HG03066 (cell line): Measurements from ENCODE around the gene RACK1.
A peak's percentile ranks its signal among the peaks of the same experiment; 100 is the strongest.

Source experiments
- ATAC-seq: cut with Tn5 transposase; IDR thresholded peaks from one replicate; pipeline ENCODE4 v1.9.1; 2021; ENCODE audit warnings: low read depth; ENCODE audit not compliant: unreplicated experiment

The RACK1 gene

DNA sequence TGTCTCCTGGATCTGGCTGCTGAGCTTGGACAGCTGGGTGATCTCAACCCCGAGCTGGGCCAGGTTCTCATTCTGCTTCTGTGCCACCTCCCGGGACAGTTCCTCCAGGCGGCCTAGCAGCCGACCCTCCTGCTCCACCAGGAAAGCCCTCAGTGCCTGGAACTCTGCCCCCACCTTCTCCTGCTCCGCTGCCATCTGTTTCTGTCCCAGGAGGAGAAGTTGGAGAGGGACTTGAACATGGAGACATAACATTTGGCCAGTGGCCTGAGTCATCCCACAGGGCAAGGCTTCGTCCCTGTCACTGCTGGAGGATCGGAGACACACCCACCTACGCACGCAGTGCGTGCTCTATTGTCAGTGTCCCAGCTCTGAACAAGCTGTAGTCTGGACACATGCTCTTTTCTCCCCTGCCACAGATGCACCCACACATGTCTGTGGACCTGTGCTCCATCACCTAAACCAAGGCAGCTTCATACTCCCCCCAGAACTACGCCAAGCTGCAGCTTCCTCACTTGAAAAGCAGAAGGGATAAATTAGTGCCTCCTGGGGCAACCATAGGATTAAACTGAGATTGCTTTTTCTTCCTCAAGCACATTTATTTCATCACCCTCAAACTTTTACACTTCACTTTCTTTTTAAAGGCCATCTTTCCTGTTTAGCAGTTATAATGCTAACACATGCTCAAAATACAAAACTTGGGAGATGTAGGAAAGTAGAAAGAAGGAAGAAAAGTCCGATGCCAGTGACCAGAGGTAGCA, 43.6 kb downstream of the RACK1 start:
- ATAC-seq = no peak

DNA sequence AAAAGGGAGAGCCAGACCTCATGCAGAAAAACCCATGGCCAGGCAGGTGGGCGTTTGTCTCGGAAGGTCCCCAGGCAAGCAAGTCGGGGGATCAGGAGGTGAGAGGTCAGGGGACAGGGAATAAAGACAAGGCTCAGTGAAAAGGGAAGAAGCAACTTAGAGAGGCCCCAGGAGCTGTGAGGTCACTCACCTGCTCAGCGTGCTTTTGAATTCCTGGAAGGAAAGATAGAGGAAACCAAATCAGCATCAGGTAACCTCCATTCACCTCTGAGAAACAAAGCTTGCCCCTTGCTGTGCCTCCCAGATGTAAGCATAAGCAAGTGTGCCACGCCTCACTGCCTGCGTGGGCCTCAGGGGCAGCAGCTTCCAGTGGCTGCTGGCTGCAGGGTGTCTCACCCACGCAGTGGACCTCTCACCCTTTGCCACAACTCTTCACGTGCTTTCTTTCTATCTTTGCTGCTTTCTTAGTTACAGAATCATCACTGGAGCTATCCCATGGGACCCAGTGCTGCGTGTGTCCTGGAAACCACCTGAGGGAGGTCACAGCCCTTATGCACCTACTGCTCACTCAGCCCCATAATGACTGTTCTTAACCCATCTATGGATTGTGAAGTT, 44.7 kb downstream of the RACK1 start:
- ATAC-seq = no peak

DNA sequence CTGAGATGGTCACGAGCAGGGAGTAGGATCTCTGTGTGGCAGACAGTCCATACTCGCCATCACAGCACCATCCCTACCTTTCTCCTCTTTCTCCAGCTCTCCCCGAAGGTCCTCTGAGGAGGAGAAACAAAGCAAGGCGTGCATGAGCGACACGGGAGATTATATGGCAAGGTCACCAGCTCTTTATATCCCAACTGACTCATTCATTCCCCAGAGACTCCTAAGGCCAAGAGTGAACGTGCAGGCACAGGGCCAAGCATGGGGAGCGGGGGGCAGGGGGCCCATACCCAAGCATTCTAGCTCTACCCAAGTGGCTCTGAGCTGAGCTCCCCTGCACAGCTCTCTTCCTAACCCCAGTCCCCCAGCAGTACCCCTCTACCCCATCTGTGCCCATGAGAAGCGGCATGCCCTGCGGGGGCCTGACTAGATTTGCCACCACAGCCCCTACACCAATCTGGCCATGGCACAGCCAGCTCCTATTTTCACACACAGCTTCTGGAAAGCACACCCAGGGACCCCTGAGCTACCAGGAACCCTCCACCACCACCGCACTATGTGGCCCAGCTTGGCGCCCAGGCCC, 45.5 kb downstream of the RACK1 start:
- ATAC-seq = no peak

DNA sequence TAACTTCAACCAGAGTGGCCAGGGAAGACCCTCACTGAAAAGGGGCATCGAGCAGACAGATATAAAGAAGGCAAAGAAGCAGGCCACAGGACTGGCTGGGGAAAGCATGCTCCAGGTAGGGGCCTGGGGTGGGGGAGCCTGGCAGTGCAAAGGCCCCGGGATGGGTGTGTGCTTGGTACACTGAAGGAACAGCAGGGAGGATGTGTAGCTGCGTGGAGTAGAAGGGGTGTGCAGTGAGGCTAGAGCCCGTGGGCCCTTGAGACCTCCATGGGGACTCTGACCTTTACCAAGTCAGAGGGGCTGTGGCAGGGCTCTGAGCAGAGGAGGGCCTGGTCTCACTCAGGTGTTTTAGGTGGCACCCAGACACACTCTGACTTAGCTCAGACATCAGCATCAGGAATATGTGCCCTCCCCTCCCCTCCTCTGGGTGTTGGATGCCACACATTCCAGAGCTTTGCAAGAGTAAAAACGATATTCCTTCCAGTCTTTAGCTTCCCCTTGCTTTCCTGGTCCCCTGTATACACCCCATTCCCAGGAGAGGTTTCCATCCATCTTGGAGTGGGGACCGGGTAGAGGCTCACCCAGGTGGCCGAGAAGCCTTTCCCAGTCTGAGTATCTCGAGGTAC, 46.3 kb downstream of the RACK1 start:
- ATAC-seq = no peak

DNA sequence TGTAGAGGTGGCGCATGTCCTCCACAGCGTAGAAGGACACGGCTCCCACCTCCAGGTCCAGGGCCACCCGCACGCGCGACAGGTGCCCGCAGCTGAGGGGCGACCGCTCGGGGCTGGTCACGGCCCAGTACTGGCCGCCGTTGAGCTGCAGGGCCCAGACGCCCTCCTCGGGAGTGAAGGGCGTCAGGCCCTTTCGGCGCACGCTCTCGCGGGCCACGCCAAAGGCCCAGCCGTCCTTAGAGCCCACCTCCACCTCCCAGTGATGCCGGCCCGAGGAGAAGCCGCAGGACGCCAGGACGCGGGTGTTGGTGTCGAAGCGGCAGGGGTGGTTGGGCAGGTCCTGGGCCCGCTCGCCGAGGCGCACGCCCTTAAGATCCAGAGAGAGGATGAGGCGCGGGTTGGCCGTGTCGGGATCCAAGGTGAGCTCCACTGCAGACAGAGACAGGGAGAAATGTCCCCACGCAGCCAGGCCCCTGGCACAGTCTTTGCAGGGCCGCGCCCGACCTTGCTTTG, 48.4 kb downstream of the RACK1 start:
- ATAC-seq = no peak

DNA sequence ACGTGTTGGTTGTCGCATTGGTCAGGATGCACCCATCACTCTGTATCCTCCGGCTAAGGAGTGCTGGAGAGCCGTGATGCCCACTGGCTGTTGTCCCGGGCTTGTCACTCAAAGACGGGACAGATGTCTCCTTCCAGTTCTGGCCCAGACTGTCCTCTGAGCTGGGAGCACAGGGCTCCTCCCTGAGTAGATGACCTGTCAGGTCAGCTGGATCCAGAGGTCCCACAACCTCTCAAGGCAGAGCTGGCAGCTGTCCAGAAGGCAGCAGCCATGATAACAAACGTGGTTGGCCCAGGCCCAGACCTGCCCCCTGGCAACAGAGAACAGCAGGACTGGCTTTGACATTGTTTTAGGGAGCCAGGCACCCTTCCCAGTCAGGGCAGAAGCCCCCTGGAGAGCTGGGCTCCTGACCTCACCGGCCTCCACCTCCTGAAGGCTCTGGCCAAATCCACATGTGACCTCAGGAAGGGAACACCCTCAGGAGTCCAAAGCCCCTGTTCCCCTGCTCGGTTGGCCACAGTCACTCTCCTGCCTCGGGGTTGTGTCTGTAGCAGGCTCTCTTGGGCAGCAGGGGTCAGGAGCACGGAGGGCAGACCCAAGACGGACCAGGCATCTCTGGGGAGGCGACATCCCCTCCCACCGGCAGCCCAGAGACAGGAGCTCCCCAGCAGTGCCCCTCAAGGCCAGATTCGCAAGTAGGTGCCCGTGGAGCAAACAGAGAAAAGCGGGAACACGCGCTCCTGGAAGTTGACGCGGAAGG, 49.0 kb downstream of the RACK1 start:
- ATAC-seq = no peak

DNA sequence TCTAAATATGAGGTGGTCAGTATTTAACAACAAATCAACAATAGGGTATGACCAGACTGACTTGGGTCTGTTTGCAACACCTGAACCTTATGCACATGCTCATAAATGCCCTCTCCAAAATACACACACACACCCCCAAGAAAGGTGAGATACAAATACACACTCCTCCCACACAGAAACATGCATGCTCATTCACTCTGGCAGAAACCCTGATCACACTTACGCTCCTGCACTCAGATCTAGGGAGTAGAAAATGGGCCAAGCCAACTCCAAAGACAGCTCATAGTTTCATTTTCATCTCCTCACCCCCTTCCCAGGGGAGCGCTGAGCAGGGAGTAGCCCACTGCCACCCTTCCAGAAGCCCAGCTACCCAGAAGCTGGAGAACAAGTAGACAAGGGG, 50.0 kb downstream of the RACK1 start:
- no peak for ATAC-seq

DNA sequence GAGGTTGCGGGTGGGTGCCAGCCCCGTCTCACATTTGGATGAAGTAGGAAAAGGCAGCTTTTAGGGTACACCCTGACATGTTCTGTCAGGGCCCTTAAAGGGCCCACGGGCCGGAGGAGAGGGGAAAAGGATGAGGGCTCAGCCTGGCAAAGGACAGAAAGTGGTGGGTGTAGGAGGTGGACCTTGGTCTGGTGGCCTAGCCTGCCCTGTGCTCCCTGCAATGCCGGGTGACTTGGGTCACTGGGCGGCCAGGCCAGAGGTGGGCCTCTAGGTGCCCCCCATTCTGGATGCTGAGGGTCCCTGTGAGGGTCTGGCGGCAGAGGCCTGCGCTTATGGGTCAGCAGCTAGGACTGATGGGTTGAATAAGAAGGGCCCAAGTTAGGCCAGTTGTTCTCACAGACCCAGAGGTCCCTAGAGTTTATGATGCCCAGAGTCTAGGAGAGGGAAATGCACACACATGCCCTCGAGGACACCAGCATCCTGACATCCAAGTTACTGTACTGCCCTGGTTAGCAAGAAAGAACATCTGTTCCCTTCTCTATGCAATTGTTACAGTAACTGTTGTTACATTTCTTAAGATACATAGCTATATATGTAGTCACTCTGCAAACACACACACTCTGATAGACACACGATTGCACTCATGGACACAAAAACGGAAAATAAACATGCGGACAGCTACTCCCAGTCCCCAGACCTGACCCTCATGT, 51.2 kb downstream of the RACK1 start:
- no peak for ATAC-seq

DNA sequence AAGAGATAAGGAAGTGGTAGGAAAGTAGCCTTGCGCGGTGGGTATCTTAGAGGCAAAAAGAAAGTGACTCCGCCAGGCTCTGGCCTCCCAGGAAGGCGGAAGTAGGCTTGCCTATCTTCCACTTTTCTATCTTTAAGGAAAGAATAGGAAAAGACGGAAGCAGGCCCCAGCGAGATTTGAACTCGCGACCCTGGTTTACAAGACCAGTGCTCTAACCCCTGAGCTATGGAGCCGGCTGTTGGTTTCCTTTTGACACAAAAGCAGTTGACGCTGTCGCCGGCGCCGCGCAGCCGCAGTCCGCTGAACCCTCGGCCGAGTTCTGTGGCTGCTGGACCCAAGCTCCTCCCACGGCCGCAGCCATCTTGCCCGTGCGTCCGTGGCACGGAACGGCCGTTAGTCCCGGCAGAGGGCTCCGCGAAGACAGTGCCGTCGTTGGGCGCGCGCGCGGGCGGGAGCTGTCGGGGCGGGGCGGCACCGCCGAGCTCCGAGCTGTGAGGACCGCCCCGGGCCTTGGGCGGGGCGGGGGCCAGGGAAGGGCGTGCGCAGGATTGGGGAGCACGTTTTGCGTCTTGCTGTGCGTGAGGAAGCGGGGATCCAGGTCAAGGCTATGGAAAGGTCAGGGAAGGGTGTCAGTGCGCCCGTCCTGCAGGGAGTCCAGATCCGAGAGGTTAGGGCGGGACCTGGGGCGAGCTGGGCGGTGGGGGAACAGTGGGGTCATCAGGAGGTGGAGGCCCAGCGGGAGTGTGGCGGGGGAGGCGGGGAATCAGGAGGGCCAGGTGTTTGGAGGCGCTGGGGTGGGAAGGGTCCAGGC, 52.0 kb downstream of the RACK1 start:
- ATAC-seq = peak; percentile 51

DNA sequence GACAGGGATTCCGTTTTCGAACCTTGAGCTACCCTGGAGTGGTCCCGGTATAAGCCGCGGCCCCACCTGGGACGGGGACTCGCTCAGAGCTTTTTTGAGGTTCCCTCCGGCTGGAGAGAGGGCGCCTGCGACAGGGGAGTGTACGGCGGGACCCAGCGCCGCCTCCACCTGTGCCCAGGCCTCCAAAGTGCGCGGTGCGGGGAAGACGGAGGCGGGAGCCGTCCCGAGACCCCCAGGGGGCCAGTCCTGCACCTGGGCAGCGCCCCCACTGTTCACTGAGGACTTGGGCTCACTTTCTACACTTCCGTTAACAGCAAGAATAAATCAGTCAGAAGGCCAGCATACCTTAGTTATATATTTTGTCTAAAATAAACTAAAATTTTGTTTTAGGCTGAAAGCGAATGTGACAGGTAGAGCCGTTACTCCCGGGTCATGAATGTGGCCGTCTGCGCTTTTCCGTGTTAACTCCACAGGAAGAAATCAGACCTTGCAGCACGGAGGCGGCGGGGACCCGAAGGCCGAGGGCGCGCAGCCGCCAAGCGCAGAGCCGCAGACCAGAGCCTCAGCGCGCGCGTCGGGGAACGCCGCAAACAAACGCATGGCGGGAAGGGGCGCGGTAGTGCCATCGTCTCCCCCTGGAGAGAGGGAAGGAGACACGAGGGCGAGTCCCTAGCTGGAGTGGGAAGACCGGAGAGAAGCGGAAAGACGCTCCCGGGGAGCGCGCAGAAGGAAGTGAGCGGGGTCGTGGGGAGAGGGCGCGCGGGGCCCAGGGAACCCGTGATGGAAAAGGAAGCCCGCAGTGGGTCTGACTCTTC, 52.8 kb downstream of the RACK1 start:
- peak; percentile 5 for ATAC-seq

DNA sequence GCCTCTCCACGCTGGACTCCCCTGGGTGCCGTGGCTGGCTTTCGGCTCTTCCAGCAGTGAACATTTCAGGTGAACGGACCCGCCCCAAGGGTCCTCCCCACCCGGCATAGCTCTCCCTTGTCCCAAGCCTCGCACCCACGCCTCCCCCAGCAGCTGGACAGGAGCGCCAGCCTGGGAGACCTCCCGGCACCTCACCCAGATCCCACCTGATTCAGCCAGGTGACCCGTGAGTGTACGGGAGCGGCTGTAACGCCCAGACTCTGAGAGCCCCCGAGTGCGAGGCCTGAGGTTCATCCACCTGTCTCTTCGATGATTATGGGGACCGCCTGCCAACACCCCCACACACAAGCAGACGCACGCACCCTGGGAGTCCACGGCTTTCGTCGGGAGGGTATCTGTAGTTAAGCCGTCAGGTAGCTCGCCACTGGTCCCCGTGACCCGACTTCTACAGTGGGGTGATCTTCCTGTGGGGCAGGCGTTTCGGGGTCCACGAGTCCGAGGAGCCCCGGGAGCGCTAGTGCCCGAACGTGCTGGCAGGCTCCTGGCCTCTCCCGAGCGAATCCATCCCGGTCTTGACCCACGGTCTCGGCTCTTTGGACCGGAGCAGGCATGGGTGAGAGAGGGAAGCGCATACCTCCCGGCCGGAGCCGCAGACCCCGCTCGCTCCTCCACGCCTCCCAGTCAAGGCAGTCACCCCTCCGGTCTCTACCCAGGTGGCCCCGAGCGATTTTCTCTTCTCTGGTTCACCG, 53.6 kb downstream of the RACK1 start:
- no peak for ATAC-seq

DNA sequence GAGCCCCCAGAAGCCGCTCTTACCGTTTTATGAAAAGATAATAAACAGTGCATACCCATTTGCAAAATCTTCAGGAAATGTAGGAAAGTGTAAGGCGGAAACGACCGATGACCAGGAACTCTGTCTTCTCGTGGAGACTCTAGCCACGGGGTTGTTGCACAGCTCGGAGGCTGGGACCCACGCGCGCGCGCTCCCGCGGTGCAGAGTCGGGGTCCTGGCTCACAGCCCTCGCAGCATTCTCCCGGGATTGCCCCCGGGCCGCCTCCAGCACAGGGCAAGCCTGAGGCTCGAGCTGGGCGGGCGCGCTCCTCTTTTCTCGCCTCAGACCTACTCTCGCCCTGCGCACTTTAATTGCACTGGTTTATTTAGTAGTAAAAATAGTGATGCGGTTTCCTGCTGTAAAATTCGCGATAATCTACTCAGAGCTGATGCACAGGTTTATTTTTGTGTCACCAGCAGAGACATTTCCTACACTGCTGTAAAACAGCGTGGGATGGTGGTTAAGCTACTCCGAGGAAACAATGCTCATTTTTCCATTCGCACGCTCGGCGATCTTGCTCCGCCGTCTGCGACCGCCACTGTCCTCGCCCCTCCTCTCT, 54.2 kb downstream of the RACK1 start:
- no peak for ATAC-seq

DNA sequence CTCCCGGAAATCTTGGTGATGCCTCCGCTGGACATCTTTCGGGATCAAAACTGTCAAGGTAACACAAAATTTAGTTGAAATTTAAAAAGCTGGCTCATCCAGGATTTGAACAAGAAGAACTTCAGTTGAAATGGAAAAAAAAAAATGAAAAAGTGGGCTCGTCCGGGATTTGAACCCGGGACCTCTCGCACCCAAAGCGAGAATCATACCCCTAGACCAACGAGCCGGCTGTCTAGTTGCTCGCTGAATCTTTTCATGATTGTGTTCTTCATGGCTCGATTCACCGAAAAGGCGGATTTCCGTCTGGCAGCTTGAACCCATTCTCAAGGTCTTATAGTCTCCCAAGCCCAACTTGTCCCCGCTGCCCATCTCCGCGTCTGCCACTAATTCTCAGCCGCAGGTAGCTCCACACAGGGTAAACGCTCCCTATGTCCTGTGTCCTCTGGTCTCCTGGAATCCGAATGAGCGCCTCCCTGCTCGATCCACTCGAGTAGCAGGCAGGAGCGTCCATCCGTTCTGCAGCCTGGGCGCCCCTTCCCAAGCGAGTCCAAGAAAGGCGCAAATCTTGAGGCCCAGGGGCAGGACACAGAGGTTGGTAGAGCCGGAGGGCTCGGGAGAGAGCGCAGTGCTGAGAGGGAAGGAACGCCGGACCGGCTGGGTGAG, 54.9 kb downstream of the RACK1 start:
- ATAC-seq = no peak

DNA sequence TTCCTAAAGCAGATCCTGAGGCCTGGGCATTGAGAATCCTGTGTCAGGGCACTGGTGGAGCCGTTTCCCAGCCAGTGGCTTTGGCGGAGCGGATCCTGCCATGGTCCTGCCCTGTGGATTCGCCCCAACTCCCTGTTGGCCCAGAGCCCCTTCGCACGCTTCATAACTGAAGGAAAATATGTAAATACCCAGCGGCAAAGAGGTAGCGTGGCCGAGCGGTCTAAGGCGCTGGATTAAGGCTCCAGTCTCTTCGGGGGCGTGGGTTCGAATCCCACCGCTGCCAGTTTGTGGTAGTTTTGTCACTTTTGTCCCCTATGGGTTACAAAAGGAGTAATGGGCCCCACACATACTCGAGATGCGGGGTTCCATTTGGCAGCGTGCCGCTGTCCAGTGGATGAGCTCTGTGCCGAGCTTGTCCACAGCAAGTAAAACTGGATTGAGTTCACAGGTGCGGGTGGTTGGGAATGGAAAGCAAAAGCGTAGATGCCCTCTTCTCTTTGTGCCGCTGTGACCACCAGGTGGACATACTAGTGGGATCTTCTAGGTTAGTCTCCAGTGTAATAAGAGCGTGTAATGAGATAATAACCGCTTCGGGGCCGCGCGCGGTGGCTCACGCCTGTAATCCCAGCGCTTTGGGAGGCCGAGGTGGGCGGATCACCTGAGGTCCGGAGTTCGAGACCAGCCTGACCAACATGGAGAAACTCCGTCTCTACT, 56.0 kb downstream of the RACK1 start:
- no peak for ATAC-seq

DNA sequence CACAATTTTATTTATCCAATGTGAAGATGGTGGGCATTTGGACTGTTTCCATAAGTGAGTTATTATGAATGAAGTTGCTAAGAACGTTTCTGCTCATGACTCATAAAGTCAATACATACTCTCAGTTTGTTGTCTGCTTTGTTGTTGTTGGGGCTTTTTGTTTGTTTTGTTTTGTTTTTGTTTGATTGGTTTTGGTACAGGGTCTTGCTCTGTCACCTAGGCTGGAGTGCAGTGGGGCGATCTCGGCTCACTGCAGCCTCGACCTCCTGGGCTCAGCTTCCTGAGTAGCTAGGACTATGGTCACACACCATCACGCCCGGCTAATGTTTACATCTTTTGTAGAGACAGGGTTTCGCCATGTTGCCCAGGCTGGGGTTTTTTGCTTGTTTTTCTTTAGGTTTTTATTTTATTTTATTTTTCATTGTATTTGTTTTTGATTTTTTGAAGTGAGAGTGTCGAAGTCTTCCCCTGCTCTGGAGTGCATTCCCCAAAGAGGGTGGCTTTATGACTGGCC, 56.7 kb downstream of the RACK1 start:
- ATAC-seq = no peak
